Measurements from ENCODE around the gene GRK2. TPM values are rescaled to one million over a fixed set of nuclear protein-coding genes. Genes with fewer than 3 reads are reported as not detected.

Gene GRK2
- polyA plus RNA-seq, 1 donor, result 82.5 TPM

DNA sequence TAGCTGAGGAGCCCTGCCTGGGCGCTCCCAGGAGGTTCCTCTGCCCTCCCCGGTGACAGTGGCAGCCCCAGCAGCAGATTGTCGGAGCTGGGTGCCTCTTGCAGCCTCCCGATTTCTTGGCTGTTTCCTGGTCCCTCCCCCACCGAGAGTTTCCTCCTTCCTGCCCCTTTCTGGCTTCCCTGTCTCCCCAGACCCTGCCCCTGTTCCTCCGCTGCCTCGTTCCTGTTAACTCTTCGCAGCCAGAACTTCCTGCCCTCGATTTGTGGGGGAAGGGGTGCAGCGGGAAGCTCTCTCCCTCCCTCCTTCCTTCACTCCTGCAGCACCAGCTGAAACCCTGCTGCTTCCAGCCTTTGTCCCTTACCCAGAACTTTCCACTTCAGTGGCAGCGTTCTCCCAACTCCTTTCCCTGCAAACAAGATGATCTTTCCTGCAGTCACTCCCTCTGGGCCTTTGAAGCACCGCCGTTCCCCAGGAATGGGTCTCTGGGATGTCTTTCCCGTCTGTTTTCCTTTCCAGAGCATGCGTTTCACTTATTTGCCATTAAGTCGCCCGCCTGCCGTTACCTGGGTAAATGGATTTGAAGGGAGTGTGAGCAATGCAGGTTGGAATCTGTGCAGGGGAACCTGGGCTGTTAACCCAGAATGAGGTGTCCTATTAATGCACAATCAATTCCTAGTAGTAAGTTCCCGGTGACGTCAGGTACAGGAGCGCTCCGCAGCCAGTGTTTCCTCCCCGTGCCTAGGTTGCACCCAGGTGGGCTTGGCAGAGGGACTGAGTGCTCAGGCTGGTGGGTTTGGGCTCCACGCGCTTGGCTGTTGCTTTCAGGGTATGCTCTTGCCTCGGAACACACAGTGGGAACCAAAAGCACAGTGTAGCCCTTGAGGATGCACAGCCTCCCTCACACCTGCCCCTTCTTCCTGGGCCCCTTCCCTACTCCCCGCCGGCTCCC is 4.3 kb downstream of the GRK2 start:
- peak overlapping the region; percentile 3 for H3K4me3 ChIP-seq (ENCODE audit: low read length)
- peaks cover 43% of the 10 kb centered on the region for H3K4me1 ChIP-seq (ENCODE audit: control insufficient read depth, insufficient read depth, low read length)
- peak in 1 of 2 donors; percentile 54 for DNase-seq

DNA sequence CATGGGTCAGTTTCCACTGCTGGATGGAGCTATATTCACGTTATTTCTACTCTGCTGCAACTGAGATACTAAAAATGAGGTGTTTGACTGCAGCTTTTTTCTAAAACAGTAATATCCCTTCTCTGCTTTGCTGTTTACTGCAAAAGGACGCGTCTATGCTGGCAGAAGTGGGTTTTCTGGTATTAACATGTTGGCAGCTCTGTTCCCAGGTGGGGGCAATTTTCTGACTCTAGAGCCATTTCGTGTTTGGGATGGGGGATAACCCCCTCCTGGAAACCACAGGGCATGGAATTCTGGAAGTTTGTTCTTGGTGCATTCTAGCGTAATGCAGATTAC is 4.9 kb downstream of the GRK2 start:
- no peaks in the 10 kb centered on the region for H3K9me3 ChIP-seq (ENCODE audit: control insufficient read depth, low read depth, low read length)
- peaks cover 59% of the 10 kb centered on the region for H3K36me3 ChIP-seq (ENCODE audit: control insufficient read depth, insufficient read depth, low read length)
- H3K4me1 ChIP-seq (ENCODE audit: control insufficient read depth, insufficient read depth, low read length), result peaks cover 40% of the 10 kb centered on the region
- WGBS (ENCODE audit: insufficient coverage, low lambda C conversion rate), result no CpG with 5 or more reads among the region's 5 CpGs
- DNase-seq, result no peak
- no peaks in the 10 kb centered on the region for H3K27me3 ChIP-seq (ENCODE audit: control insufficient read depth, insufficient read depth, low read length)
- no peak overlapping the region for H3K4me3 ChIP-seq (ENCODE audit: low read length)
- H3K27ac ChIP-seq (ENCODE audit: low read length), result no peak overlapping the region

More for the DNA sequence above, 4.3 kb downstream of the GRK2 start:
- H3K27me3 ChIP-seq (ENCODE audit: control insufficient read depth, insufficient read depth, low read length), result no peaks in the 10 kb centered on the region
- H3K36me3 ChIP-seq (ENCODE audit: control insufficient read depth, insufficient read depth, low read length), result peaks cover 53% of the 10 kb centered on the region
- H3K27ac ChIP-seq (ENCODE audit: low read length), result peak overlapping the region; percentile 61
- 43% methylated on average over 6 of the region's 28 CpGs for WGBS (ENCODE audit: insufficient coverage, low lambda C conversion rate)
- no peaks in the 10 kb centered on the region for H3K9me3 ChIP-seq (ENCODE audit: control insufficient read depth, low read depth, low read length)

DNA sequence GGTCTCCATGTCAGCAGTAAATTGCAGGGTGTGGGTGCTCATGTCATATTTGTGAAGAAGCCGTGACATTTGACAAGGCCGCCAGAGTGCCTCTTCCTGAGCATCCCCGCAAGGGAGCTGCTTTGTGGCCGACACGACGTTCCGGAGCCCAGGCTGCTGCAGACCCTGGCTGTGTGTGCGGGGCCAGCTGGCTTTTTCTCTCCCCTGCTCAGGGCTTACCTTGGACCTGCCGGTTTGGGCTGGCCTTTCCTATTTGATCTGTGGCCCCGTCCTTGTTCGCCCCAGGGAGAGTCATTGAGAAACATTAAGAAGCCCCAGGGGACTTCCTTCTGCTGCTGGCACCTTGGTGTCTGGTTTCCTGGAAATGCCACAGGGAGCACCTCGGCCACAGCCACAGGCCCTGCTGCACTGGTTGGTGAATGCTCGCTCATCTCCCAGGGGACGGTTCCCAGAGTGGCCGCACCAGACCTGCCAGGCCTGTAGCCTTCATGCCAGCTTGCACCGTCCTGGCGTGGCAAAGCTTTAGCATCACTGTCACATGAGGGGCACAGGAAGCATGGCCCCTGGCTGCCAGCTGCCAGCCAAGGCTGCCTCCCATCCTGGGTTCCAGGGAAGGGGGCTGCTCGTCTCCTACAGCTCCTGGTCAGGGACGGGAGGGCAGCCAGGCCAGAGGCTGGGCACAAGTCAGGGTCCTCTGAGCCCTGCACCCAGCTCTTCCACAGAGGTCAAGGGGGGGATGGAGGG is 5.4 kb downstream of the GRK2 start:
- DNase-seq, result no peak
- Histone ChIP-seq H3K27ac (ENCODE audit: low read length) (no peak overlapping the region), H3K27me3 (ENCODE audit: control insufficient read depth, insufficient read depth, low read length) (no peaks in the 10 kb centered on the region), H3K9me3 (ENCODE audit: control insufficient read depth, low read depth, low read length) (no peaks in the 10 kb centered on the region), H3K4me3 (ENCODE audit: low read length) (no peak overlapping the region), H3K4me1 (ENCODE audit: control insufficient read depth, insufficient read depth, low read length) (peaks cover 42% of the 10 kb centered on the region), H3K36me3 (ENCODE audit: control insufficient read depth, insufficient read depth, low read length) (peaks cover 61% of the 10 kb centered on the region)
- no CpG with 5 or more reads among the region's 19 CpGs for WGBS (ENCODE audit: insufficient coverage, low lambda C conversion rate)

DNA sequence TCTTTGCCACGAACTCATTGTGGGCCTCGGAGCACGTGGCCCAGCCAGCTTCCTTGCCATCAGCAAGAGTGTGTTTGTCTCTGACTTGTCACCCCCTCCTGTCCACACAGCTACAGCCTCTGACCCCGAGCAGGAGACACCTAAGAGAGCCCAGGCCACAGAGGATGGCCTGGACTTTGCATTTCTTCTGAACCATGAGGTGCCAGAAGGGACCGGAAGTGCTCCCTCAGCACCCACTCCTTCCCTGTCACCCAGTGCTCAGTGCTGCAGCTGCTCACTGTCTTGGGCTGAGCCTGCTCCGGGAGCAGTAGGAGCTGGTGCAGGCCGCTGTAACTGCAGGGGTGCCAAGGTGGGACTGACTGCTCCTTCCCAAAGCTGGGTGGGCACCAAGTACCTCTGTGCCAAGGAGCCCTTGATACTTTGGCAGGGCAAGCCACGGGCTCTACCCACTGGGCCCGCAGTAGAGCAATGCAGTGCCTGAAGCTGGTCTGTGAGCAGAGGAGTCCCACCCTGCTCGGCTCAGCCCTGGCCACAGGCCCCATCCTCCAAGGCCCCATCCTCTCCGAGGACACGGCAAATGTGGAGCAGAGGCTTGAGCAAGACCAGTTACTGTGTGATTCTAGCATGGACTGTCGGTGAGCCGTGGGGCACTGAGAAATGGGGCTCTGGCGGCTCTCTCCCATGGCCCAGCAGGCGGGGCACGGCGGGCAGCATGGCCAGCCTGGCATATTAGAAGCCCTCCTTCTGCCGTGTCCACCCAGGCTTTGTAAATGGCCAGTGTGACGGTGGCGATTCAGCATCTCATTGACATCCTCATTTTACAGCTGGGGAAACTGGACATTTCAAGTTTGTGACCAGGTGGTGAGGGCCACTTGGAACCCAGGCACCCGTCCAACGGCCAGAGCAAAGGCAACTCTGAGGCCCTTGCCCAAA is 6.3 kb downstream of the GRK2 start:
- Histone ChIP-seq H3K27ac (ENCODE audit: low read length) (no peak overlapping the region), H3K4me1 (ENCODE audit: control insufficient read depth, insufficient read depth, low read length) (peaks cover 49% of the 10 kb centered on the region), H3K4me3 (ENCODE audit: low read length) (no peak overlapping the region), H3K27me3 (ENCODE audit: control insufficient read depth, insufficient read depth, low read length) (no peaks in the 10 kb centered on the region), H3K36me3 (ENCODE audit: control insufficient read depth, insufficient read depth, low read length) (peaks cover 66% of the 10 kb centered on the region), H3K9me3 (ENCODE audit: control insufficient read depth, low read depth, low read length) (no peaks in the 10 kb centered on the region)
- no CpG with 5 or more reads among the region's 23 CpGs for WGBS (ENCODE audit: insufficient coverage, low lambda C conversion rate)
- no peak for DNase-seq

DNA sequence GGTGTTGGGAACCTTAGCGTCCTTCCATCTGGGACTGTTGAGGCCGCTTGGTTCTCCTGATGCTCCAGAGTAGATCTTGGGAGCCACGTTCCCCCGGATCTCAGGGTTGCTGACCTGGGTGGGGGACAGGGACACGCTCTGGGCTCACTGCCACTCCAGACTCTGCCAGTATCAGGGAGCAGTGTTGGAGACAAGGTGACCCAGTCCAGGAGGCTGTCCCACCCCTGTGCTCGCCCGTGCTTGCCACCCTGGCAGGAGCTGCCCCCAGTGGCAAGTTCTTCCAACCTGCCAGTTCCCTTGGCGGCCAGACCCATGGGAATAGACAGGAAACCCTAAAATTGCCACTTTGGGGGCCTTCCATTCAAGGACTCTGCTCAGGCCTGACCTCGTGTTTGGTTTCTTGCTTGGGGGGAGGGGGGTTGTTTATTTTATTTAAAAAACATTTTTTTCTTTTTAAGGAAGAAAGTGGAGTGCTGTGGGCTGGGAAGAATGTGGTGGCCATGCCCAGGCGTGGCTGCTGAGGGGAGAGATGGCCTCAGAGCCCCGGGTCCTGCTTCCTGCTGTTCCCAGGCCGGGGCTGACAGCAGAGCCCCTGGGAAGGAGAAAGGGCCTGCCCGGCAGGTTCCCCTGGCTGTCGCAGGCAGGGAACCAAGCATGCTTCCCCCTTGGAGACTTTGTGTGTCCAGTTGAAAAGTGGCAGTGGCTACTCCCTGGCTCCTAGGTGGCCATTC is 7.2 kb downstream of the GRK2 start:
- Histone ChIP-seq H3K27me3 (ENCODE audit: control insufficient read depth, insufficient read depth, low read length) (no peaks in the 10 kb centered on the region), H3K9me3 (ENCODE audit: control insufficient read depth, low read depth, low read length) (no peaks in the 10 kb centered on the region), H3K4me1 (ENCODE audit: control insufficient read depth, insufficient read depth, low read length) (peaks cover 48% of the 10 kb centered on the region), H3K27ac (ENCODE audit: low read length) (no peak overlapping the region), H3K4me3 (ENCODE audit: low read length) (no peak overlapping the region), H3K36me3 (ENCODE audit: control insufficient read depth, insufficient read depth, low read length) (peaks cover 67% of the 10 kb centered on the region)
- no CpG with 5 or more reads among the region's 14 CpGs for WGBS (ENCODE audit: insufficient coverage, low lambda C conversion rate)
- no peak for DNase-seq

DNA sequence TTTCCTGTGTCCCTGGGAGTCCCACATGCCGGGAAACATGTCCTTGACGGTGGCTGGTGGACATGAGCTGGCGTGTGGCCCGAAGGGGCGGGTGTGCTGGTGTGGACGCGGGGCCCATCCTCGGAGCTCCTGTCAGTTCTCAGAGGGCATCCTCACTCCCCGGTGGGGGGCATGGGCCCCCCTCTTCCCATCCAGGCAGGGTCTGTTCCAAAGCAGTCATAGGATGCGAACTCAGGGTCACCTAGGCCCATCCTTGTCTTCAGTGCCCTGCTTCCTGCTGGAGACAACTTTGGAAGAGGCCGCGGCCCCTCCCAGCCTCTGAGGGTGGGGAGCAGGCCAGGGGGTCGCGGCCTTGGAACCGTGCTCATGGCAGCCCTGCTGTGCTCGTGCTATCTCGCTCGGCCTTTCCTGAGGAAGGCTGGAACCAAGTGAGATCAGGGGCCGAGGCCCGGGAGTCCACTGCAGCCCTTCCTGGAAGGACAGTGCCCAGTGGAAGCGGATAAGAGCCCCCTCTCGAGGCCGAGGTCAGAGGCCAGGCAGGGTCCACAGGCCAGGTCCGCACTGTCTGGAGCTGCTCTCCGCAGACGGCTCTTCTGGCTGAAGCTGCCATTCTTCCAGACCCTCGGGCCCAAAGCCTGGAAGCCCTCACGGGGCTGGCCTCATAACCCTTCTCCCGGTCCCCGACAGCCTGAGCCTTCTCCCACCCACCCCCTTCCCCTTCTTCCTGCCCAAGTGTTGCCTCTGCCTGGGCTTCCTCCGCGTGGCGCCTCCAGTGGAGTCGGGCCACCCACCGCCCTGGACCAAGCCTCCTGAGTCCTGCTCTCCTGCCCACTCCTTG is 8.7 kb downstream of the GRK2 start:
- Histone ChIP-seq H3K9me3 (ENCODE audit: control insufficient read depth, low read depth, low read length) (no peaks in the 10 kb centered on the region), H3K4me1 (ENCODE audit: control insufficient read depth, insufficient read depth, low read length) (peaks cover 32% of the 10 kb centered on the region), H3K36me3 (ENCODE audit: control insufficient read depth, insufficient read depth, low read length) (peaks cover 69% of the 10 kb centered on the region), H3K27ac (ENCODE audit: low read length) (no peak overlapping the region), H3K27me3 (ENCODE audit: control insufficient read depth, insufficient read depth, low read length) (no peaks in the 10 kb centered on the region), H3K4me3 (ENCODE audit: low read length) (no peak overlapping the region)
- WGBS (ENCODE audit: insufficient coverage, low lambda C conversion rate), result no CpG with 5 or more reads among the region's 35 CpGs
- DNase-seq, result no peak

DNA sequence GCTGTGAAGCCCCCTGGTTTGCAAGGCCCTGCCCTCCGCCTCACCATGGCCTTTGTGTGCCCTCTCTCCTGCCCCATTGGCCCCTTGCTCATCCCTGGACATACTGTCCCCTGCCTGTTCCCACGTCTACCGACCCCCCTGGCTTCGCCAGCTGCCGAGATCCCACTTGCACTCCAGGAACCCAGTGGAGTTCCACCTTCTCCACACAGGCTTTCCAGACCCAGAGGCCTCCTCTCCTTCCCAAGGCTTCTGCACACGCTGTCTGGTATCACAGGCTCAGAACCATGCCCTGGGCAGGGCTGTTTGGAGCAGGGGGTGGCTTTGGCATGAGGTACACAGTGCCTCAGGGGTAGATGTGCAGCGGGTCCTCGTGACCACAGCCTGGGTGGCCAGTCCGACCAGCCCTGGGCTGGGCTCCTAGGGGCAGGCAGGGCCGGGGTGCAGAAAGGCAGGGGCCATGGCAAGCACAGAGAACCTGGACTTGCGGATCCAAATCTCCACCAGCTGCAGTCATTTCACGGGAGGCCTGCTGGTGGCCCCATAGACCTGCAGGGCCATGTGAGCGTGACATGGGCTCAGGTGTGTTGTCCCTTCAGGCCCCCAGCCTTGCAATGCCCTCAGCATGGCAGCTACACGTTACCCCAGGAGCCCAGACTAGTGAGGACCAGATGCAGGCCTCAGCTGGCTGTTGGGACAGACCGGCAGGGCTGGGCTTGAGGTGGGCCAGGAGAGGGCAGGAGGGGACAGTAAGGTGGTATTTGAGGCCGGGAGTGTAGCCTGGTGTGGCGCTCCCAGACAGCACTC is 9.5 kb downstream of the GRK2 start:
- WGBS (ENCODE audit: insufficient coverage, low lambda C conversion rate), result no CpG with 5 or more reads among the region's 17 CpGs

DNA sequence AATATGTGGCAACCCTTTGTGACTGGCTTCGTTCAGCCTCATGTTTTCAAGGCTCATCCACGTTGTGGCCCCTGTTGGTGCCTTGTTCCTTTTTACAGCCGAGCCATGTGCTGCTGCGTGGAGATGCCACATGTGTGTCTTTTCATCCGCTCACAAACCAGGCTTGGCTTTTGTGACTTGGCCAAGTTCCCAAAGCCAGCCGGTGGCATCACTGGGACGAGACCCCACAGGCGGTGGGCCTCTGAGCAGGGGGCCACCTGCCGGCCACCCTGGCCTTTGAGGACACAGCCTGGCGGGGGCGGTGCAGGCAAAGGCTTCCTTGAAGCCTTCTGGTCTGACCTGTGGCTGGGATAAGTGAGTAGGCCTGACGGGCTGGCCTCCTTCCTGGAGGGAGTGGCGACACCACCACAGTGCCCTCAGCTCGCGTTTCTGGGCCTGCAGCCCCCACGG is 10.5 kb downstream of the GRK2 start:
- WGBS (ENCODE audit: insufficient coverage, low lambda C conversion rate), result no CpG with 5 or more reads among the region's 16 CpGs
- Histone ChIP-seq H3K27ac (ENCODE audit: low read length) (peak overlapping the region; percentile 63), H3K9me3 (ENCODE audit: control insufficient read depth, low read depth, low read length) (no peaks in the 10 kb centered on the region), H3K27me3 (ENCODE audit: control insufficient read depth, insufficient read depth, low read length) (no peaks in the 10 kb centered on the region), H3K36me3 (ENCODE audit: control insufficient read depth, insufficient read depth, low read length) (peaks cover 79% of the 10 kb centered on the region), H3K4me1 (ENCODE audit: control insufficient read depth, insufficient read depth, low read length) (peaks cover 22% of the 10 kb centered on the region), H3K4me3 (ENCODE audit: low read length) (no peak overlapping the region)
- DNase-seq, result no peak

More for the DNA sequence above, 9.5 kb downstream of the GRK2 start:
- DNase-seq, result no peak
- Histone ChIP-seq H3K4me3 (ENCODE audit: low read length) (no peak overlapping the region), H3K27me3 (ENCODE audit: control insufficient read depth, insufficient read depth, low read length) (no peaks in the 10 kb centered on the region), H3K9me3 (ENCODE audit: control insufficient read depth, low read depth, low read length) (no peaks in the 10 kb centered on the region), H3K4me1 (ENCODE audit: control insufficient read depth, insufficient read depth, low read length) (peaks cover 24% of the 10 kb centered on the region), H3K36me3 (ENCODE audit: control insufficient read depth, insufficient read depth, low read length) (peaks cover 76% of the 10 kb centered on the region), H3K27ac (ENCODE audit: low read length) (no peak overlapping the region)

Measured in large intestine (tissue), 3 donors.